ENCODE measurements around the gene KLF6.
A peak's percentile ranks its signal among the peaks of the same experiment; 100 is the strongest.

The KLF6 gene

GRCh38 chr10:3825244-3825643, 40.2 kb upstream of the KLF6 start:
- DNase-seq (ENCODE audit: low spot score in 2 of 2): no peak
- no peak overlapping the region for H3K27ac Mint-ChIP-seq (ENCODE audit: low read depth)
- H3K27me3 Mint-ChIP-seq: no peaks in the 10 kb centered on the region
- H3K4me3 Mint-ChIP-seq: no peak overlapping the region
- no peak for ATAC-seq (replicated peaks; ENCODE audit: extremely low read depth, poor library complexity, severe bottlenecking)
- peaks cover 3% of the 10 kb centered on the region for H3K36me3 Mint-ChIP-seq (ENCODE audit: insufficient read depth)
- no peaks in the 10 kb centered on the region for H3K9me3 Mint-ChIP-seq
- peaks cover 19% of the 10 kb centered on the region for H3K4me1 Mint-ChIP-seq

GRCh38 chr10:3822541-3823330, 37.7 kb upstream of the KLF6 start:
- Mint-ChIP-seq H3K27me3 (no peaks in the 10 kb centered on the region), H3K36me3 (ENCODE audit: insufficient read depth) (peaks cover 2% of the 10 kb centered on the region), H3K4me3 (no peak overlapping the region), H3K27ac (ENCODE audit: low read depth) (no peak overlapping the region), H3K4me1 (no peaks in the 10 kb centered on the region), H3K9me3 (no peaks in the 10 kb centered on the region)
- ATAC-seq (replicated peaks; ENCODE audit: extremely low read depth, poor library complexity, severe bottlenecking): no peak
- no peak for DNase-seq (ENCODE audit: low spot score in 2 of 2)

- no peak for ATAC-seq (replicated peaks; ENCODE audit: extremely low read depth, poor library complexity, severe bottlenecking)
- H3K4me3 Mint-ChIP-seq: no peak overlapping the region
- no peak overlapping the region for H3K27ac Mint-ChIP-seq (ENCODE audit: low read depth)
- H3K9me3 Mint-ChIP-seq: no peaks in the 10 kb centered on the region
- peaks cover 2% of the 10 kb centered on the region for H3K4me1 Mint-ChIP-seq
- no peak for DNase-seq (ENCODE audit: low spot score in 2 of 2)
- no peaks in the 10 kb centered on the region for H3K27me3 Mint-ChIP-seq
- no peaks in the 10 kb centered on the region for H3K36me3 Mint-ChIP-seq (ENCODE audit: insufficient read depth)
Observed at GRCh38 chr10:3820255-3820654, 35.2 kb upstream of the KLF6 start.

- peaks cover 10% of the 10 kb centered on the region for H3K4me1 Mint-ChIP-seq
- ATAC-seq (replicated peaks; ENCODE audit: extremely low read depth, poor library complexity, severe bottlenecking) (no peak), DNase-seq (ENCODE audit: low spot score in 2 of 2) (no peak)
- no peak overlapping the region for H3K27ac Mint-ChIP-seq (ENCODE audit: low read depth)
- H3K4me3 Mint-ChIP-seq: no peak overlapping the region
- no peaks in the 10 kb centered on the region for H3K9me3 Mint-ChIP-seq
- peaks cover 4% of the 10 kb centered on the region for H3K36me3 Mint-ChIP-seq (ENCODE audit: insufficient read depth)
- H3K27me3 Mint-ChIP-seq: no peaks in the 10 kb centered on the region
Observed at GRCh38 chr10:3816995-3817394, 32.0 kb upstream of the KLF6 start.

- peaks cover 27% of the 10 kb centered on the region for H3K4me1 Mint-ChIP-seq
- ATAC-seq (replicated peaks; ENCODE audit: extremely low read depth, poor library complexity, severe bottlenecking): no peak
- H3K27ac Mint-ChIP-seq (ENCODE audit: low read depth): peak overlapping the region; percentile 95
- DNase-seq (ENCODE audit: low spot score in 2 of 2): no peak
- peaks cover 10% of the 10 kb centered on the region for H3K36me3 Mint-ChIP-seq (ENCODE audit: insufficient read depth)
- H3K27me3 Mint-ChIP-seq: no peaks in the 10 kb centered on the region
- H3K9me3 Mint-ChIP-seq: no peaks in the 10 kb centered on the region
- peak overlapping the region; percentile 73 for H3K4me3 Mint-ChIP-seq
Observed at GRCh38 chr10:3814838-3815220, 29.8 kb upstream of the KLF6 start.

- DNase-seq (ENCODE audit: low spot score in 2 of 2): no peak
- Mint-ChIP-seq H3K9me3 (no peaks in the 10 kb centered on the region), H3K27me3 (no peaks in the 10 kb centered on the region), H3K36me3 (ENCODE audit: insufficient read depth) (peaks cover 13% of the 10 kb centered on the region), H3K4me1 (peaks cover 33% of the 10 kb centered on the region), H3K27ac (ENCODE audit: low read depth) (peak overlapping the region; percentile 95), H3K4me3 (peak overlapping the region; percentile 73)
- ATAC-seq (replicated peaks; ENCODE audit: extremely low read depth, poor library complexity, severe bottlenecking): no peak
Observed at GRCh38 chr10:3813986-3814837, 29.2 kb upstream of the KLF6 start.

- DNase-seq (ENCODE audit: low spot score in 2 of 2) (no peak), ATAC-seq (replicated peaks; ENCODE audit: extremely low read depth, poor library complexity, severe bottlenecking) (no peak)
- Mint-ChIP-seq H3K4me1 (peaks cover 42% of the 10 kb centered on the region), H3K27me3 (no peaks in the 10 kb centered on the region), H3K27ac (ENCODE audit: low read depth) (no peak overlapping the region), H3K4me3 (no peak overlapping the region), H3K9me3 (no peaks in the 10 kb centered on the region), H3K36me3 (ENCODE audit: insufficient read depth) (peaks cover 19% of the 10 kb centered on the region)
Observed at GRCh38 chr10:3813267-3813666, 28.3 kb upstream of the KLF6 start.

- ATAC-seq (replicated peaks; ENCODE audit: extremely low read depth, poor library complexity, severe bottlenecking): no peak
- H3K4me1 Mint-ChIP-seq: peaks cover 53% of the 10 kb centered on the region
- no peak for DNase-seq (ENCODE audit: low spot score in 2 of 2)
- H3K36me3 Mint-ChIP-seq (ENCODE audit: insufficient read depth): peaks cover 19% of the 10 kb centered on the region
- no peaks in the 10 kb centered on the region for H3K27me3 Mint-ChIP-seq
- no peak overlapping the region for H3K27ac Mint-ChIP-seq (ENCODE audit: low read depth)
- H3K4me3 Mint-ChIP-seq: peak overlapping the region; percentile 69
- H3K9me3 Mint-ChIP-seq: no peaks in the 10 kb centered on the region
Observed at GRCh38 chr10:3812141-3812540, 27.1 kb upstream of the KLF6 start.

- Mint-ChIP-seq H3K4me1 (peaks cover 60% of the 10 kb centered on the region), H3K27ac (ENCODE audit: low read depth) (no peak overlapping the region), H3K4me3 (peak overlapping the region; percentile 69)
Observed at GRCh38 chr10:3811291-3811870, 26.4 kb upstream of the KLF6 start.

GRCh38 chr10:3808689-3809199, 23.7 kb upstream of the KLF6 start:
- ATAC-seq (replicated peaks; ENCODE audit: extremely low read depth, poor library complexity, severe bottlenecking) (no peak), DNase-seq (ENCODE audit: low spot score in 2 of 2) (no peak)
- Mint-ChIP-seq H3K27me3 (no peaks in the 10 kb centered on the region), H3K36me3 (ENCODE audit: insufficient read depth) (peaks cover 37% of the 10 kb centered on the region), H3K27ac (ENCODE audit: low read depth) (no peak overlapping the region), H3K4me1 (peaks cover 61% of the 10 kb centered on the region), H3K9me3 (no peaks in the 10 kb centered on the region), H3K4me3 (peak overlapping the region; percentile 57)

More at GRCh38 chr10:3811291-3811870, 26.4 kb upstream of the KLF6 start:
- H3K9me3 Mint-ChIP-seq: no peaks in the 10 kb centered on the region
- H3K36me3 Mint-ChIP-seq (ENCODE audit: insufficient read depth): peaks cover 23% of the 10 kb centered on the region
- H3K27me3 Mint-ChIP-seq: no peaks in the 10 kb centered on the region
- DNase-seq (ENCODE audit: low spot score in 2 of 2) (peak in 1 of 2 donors; percentile 27), ATAC-seq (replicated peaks; ENCODE audit: extremely low read depth, poor library complexity, severe bottlenecking) (peak; percentile 46)

GRCh38 chr10:3807928-3808496, 23.0 kb upstream of the KLF6 start:
- ATAC-seq (replicated peaks; ENCODE audit: extremely low read depth, poor library complexity, severe bottlenecking): no peak
- no peak overlapping the region for H3K27ac Mint-ChIP-seq (ENCODE audit: low read depth)
- peaks cover 66% of the 10 kb centered on the region for H3K4me1 Mint-ChIP-seq

GRCh38 chr10:3807211-3807927, 22.4 kb upstream of the KLF6 start:
- H3K36me3 Mint-ChIP-seq (ENCODE audit: insufficient read depth): peaks cover 41% of the 10 kb centered on the region
- ATAC-seq (replicated peaks; ENCODE audit: extremely low read depth, poor library complexity, severe bottlenecking): no peak
- H3K27ac Mint-ChIP-seq (ENCODE audit: low read depth): no peak overlapping the region
- H3K4me3 Mint-ChIP-seq: peak overlapping the region; percentile 57
- H3K4me1 Mint-ChIP-seq: peaks cover 66% of the 10 kb centered on the region
- no peaks in the 10 kb centered on the region for H3K27me3 Mint-ChIP-seq
- no peaks in the 10 kb centered on the region for H3K9me3 Mint-ChIP-seq
- no peak for DNase-seq (ENCODE audit: low spot score in 2 of 2)

More at GRCh38 chr10:3807928-3808496, 23.0 kb upstream of the KLF6 start:
- DNase-seq (ENCODE audit: low spot score in 2 of 2): no peak
- no peaks in the 10 kb centered on the region for H3K27me3 Mint-ChIP-seq
- H3K4me3 Mint-ChIP-seq: peak overlapping the region; percentile 57
- no peaks in the 10 kb centered on the region for H3K9me3 Mint-ChIP-seq
- H3K36me3 Mint-ChIP-seq (ENCODE audit: insufficient read depth): peaks cover 41% of the 10 kb centered on the region
